Glutamatergic neuron (in vitro differentiated cells): ENCODE measurements around the gene DIS3L. TPM values are rescaled to one million over a fixed set of nuclear protein-coding genes. Genes with fewer than 3 reads are reported as not detected.
"Not testable (repeated sequence)": the region's sequence is repeated elsewhere in the genome, so short reads cannot be mapped to it uniquely, and the experiment has no call there.

Experiments
- DNase-seq: peaks from one replicate; pipeline ENCODE4 v3.0.0; 2022
- H3K27ac Mint-ChIP-seq: one replicate; pipeline ENCODE4 v1.8.0; 2020; ENCODE audit warnings: mild to moderate bottlenecking, mixed read lengths, inconsistent platforms; ENCODE audit not compliant: unreplicated experiment
- H3K27me3 Mint-ChIP-seq: one replicate; pipeline ENCODE4 v1.8.0; 2020; ENCODE audit warnings: mild to moderate bottlenecking, moderate library complexity, mixed read lengths, inconsistent platforms; ENCODE audit not compliant: unreplicated experiment
- H3K36me3 Mint-ChIP-seq: one replicate; pipeline ENCODE4 v1.8.0; 2020; ENCODE audit warnings: mild to moderate bottlenecking, mixed read lengths, inconsistent platforms; ENCODE audit not compliant: unreplicated experiment
- H3K4me1 Mint-ChIP-seq: one replicate; pipeline ENCODE4 v1.8.0; 2020; ENCODE audit warnings: mild to moderate bottlenecking, low read depth, mixed read lengths, inconsistent platforms; ENCODE audit not compliant: unreplicated experiment
- H3K4me3 Mint-ChIP-seq: one replicate; pipeline ENCODE4 v1.8.0; 2020; ENCODE audit warnings: mild to moderate bottlenecking, mixed read lengths, inconsistent platforms; ENCODE audit not compliant: unreplicated experiment
- H3K9me3 Mint-ChIP-seq: one replicate; pipeline ENCODE4 v1.8.0; 2020; ENCODE audit warnings: mild to moderate bottlenecking, moderate library complexity, mixed read lengths, inconsistent platforms; ENCODE audit not compliant: unreplicated experiment
- CTCF ChIP-seq: fragments of 200-600 bp; sonication (generic); IDR thresholded peaks from one replicate; pipeline ENCODE4 v1.5.0; 2021; ENCODE audit not compliant: partially characterized antibody, unreplicated experiment
- total RNA-seq: library from RNA; stranded (reverse); fragmentation: NEBNext Ultra II Directional; extraction: Animal tissue kit (Norgen Biotek cat#: 25700); gene quantifications from one replicate; pipeline ENCODE4 v1.2.1, GENCODE V29; 2021; ENCODE audit not compliant: unreplicated experiment

DIS3L gene
- total RNA-seq, 1 donor from 2014 or later: 6.0 TPM

GRCh38 chr15:66369773-66370651 is 76.6 kb downstream of the DIS3L start:
- DNase-seq: no peak
- H3K4me3 Mint-ChIP-seq: no peak overlapping the region
- H3K27me3 Mint-ChIP-seq: no peaks in the 10 kb centered on the region
- H3K36me3 Mint-ChIP-seq: no peaks in the 10 kb centered on the region
- H3K9me3 Mint-ChIP-seq: no peaks in the 10 kb centered on the region
- H3K4me1 Mint-ChIP-seq: no peaks in the 10 kb centered on the region
- no peak overlapping the region for H3K27ac Mint-ChIP-seq
- TF ChIP-seq CTCF: no peak

GRCh38 chr15:66374179-66374578 is 80.8 kb downstream of the DIS3L start:
- H3K27me3 Mint-ChIP-seq: no peaks in the 10 kb centered on the region
- no peak for DNase-seq
- no peak overlapping the region for H3K27ac Mint-ChIP-seq
- no peaks in the 10 kb centered on the region for H3K36me3 Mint-ChIP-seq
- no peak for TF ChIP-seq CTCF
- no peaks in the 10 kb centered on the region for H3K9me3 Mint-ChIP-seq
- H3K4me3 Mint-ChIP-seq: no peak overlapping the region
- no peaks in the 10 kb centered on the region for H3K4me1 Mint-ChIP-seq

- Mint-ChIP-seq H3K27me3 (peaks cover 1% of the 10 kb centered on the region), H3K27ac (no peak overlapping the region), H3K4me1 (no peaks in the 10 kb centered on the region), H3K4me3 (no peak overlapping the region), H3K9me3 (no peaks in the 10 kb centered on the region), H3K36me3 (no peaks in the 10 kb centered on the region)
- no peak for DNase-seq
- no peak for TF ChIP-seq CTCF
Measured at GRCh38 chr15:66378814-66379430, 85.6 kb downstream of the DIS3L start.

GRCh38 chr15:66381376-66381775 is 88.0 kb downstream of the DIS3L start:
- H3K36me3 Mint-ChIP-seq, DNase-seq, H3K4me1 Mint-ChIP-seq, H3K27ac Mint-ChIP-seq, H3K27me3 Mint-ChIP-seq, H3K9me3 Mint-ChIP-seq, H3K4me3 Mint-ChIP-seq: not testable (repeated sequence)

Other genes starting within 250 kb of the DIS3L start
- 2.6 TPM for gene MEGF11, start 39.8 kb upstream of the DIS3L start, total RNA-seq
- gene TIPIN, start 63.1 kb downstream of the DIS3L start, total RNA-seq: 5.8 TPM
- gene MAP2K1, start 93.3 kb downstream of the DIS3L start, total RNA-seq: 27.3 TPM
- 17.6 TPM for gene SNAPC5, start 204.2 kb downstream of the DIS3L start, total RNA-seq
- 1,679 TPM for gene RPL4, start 211.3 kb downstream of the DIS3L start, total RNA-seq
- gene ZWILCH, start 211.8 kb downstream of the DIS3L start, total RNA-seq: 21.8 TPM